Natural killer cell treated with Interleukin-12 subunit alpha and Interleukin-12 subunit beta and Interleukin-15 and Interleukin-18, amount 100 ng/mL, for 72 hours (primary cell): ENCODE results near the gene TAF8. TPM values are rescaled to one million over a fixed set of nuclear protein-coding genes. Genes with fewer than 3 reads are reported as not detected.
"Not testable (repeated sequence)": the region's sequence is repeated elsewhere in the genome, so short reads cannot be mapped to it uniquely, and the experiment has no call there.

Source experiments
- ATAC-seq, 2 donors: fragments of 150-1000 bp; cut with Tn5 transposase in 1 of 2; sonication (Bioruptor Pico), chemical (Tn5 transposase) in 1 of 2; 2 replicates each; pipeline ENCODE4 v1.10.0; 2021
- DNase-seq: peaks from one replicate; pipeline ENCODE4 v3.0.0; 2022; ENCODE audit warnings: low spot score
- H3K27ac Mint-ChIP-seq, 2 donors: 1 replicate in 1 of 2; 2 replicates in 1 of 2; pipeline ENCODE4 v1.8.0; 2022; ENCODE audit warnings: mixed read lengths in 2 of 2, mild to moderate bottlenecking in 1 of 2, moderate library complexity in 1 of 2
- H3K27me3 Mint-ChIP-seq, 2 donors: 1 replicate in 1 of 2; 2 replicates in 1 of 2; pipeline ENCODE4 v1.8.0; 2022; ENCODE audit warnings: mixed read lengths in 2 of 2
- H3K36me3 Mint-ChIP-seq: one replicate; pipeline ENCODE4 v1.8.0; 2022; ENCODE audit warnings: mixed read lengths
- H3K4me1 Mint-ChIP-seq, 2 donors: 1 replicate in 1 of 2; 2 replicates in 1 of 2; pipeline ENCODE4 v1.8.0; 2022; ENCODE audit warnings: low read depth in 2 of 2, mixed read lengths in 2 of 2, mild to moderate bottlenecking in 1 of 2
- H3K4me3 Mint-ChIP-seq: one replicate; pipeline ENCODE4 v1.8.0; 2022; ENCODE audit warnings: mixed read lengths
- H3K9me3 Mint-ChIP-seq: 2 replicates; pipeline ENCODE4 v1.8.0; 2022; ENCODE audit warnings: mixed read lengths
- total RNA-seq, 2 donors: library from RNA; stranded (reverse); gene quantifications; one replicate each; pipeline ENCODE4 v1.2.3, GENCODE V29; 2022

The TAF8 gene
- total RNA-seq, 2 donors from 2014 or later: 38.7 to 44.1 TPM

DNA sequence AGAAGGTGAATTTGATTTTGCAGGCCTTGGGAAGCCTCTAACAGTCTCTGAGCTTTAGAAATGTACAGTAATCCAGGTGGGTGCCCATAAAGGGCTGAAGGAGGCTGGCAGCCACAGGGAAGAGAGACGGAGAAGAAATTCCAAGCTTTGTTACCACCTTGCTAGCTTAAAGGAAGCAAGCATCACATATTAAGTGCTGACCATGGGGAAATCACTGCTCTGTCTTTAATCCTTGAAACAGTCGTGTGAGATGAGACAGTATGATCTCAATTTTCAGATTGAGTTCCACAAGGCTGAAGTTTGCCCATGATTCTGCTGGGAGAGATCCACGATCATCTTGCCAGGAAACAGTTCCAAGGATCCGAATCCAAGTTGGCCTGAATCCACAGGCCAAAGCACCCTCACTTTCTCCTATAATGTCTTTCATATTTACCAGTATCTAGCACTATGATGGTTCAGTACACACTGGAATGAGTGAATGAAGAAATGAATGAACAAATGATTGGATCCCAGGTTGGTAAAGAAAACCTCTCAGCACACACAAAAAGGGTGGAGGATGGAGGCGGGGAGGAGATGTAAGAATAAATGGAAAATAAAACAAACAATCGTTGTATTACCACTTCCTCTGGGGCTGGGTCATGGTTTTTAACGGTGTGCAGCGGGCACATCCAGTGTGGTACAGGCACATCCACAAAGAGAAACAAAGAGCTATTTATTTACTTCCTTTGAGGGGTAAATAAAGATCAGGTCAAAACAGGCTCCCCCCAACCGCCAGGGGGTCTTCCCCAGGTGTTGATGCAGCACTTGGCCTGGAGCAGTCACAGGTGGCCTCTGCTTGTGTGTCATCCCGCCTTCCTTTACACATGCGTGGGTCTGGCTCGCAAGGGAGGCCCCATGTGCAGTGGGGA lies 28.2 kb upstream of the TAF8 start:
- H3K9me3 Mint-ChIP-seq: peaks cover 3% of the 10 kb centered on the region
- H3K27me3 Mint-ChIP-seq: no peaks in the 10 kb centered on the region
- no peaks in the 10 kb centered on the region for H3K36me3 Mint-ChIP-seq
- peaks cover 63 to 68% of the 10 kb centered on the region in 2 donors for H3K4me1 Mint-ChIP-seq
- no peak for DNase-seq
- peak overlapping the region; percentile 97 to 98 for H3K27ac Mint-ChIP-seq
- ATAC-seq: peak; percentile 75 to 81
- H3K4me3 Mint-ChIP-seq: peak overlapping the region; percentile 77

DNA sequence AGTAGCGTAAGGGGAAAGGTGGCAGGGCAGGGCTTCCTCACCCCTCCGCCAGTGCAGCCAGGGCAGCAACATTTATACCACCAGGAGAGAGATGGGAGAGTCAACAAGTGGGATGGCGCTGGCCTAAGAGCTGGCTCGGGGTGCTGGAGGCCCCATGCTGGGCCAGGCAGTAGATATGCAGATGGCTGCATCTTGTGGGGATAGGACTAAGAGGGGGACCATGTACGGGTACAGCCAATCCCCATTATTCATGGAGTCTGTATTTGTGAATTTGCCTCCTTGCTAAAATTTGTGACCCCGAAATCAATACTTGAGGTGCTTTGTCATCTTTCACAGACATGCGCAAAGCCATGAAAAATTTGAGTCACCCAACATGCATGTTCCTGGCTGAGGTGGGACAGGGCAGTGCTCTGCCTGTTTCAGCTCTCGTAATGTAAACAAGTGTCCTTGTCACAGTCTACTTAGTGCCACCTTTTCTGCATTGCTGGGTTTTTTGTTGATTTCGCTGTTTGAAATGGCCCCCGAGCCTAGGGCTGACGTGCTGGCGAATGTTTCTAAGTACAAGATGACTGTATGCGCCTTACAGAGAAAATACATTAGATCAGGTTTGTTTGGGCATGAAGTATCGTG lies 27.5 kb upstream of the TAF8 start:
- Mint-ChIP-seq H3K27me3 (no peaks in the 10 kb centered on the region), H3K4me1 (peaks cover 65 to 69% of the 10 kb centered on the region in 2 donors), H3K36me3 (no peaks in the 10 kb centered on the region), H3K4me3 (peak overlapping the region; percentile 77), H3K27ac (peak overlapping the region; percentile 97 to 98), H3K9me3 (peaks cover 3% of the 10 kb centered on the region)
- DNase-seq: no peak
- peak in 1 of 2 donors; percentile 26 for ATAC-seq

GRCh38 chr6:42025066-42025844 lies 25.1 kb upstream of the TAF8 start:
- ATAC-seq (no peak), DNase-seq (no peak)
- Mint-ChIP-seq H3K27me3 (no peaks in the 10 kb centered on the region), H3K9me3 (peaks cover 3% of the 10 kb centered on the region), H3K27ac (peak overlapping the region; percentile 98 to 100), H3K4me1 (peaks cover 82 to 83% of the 10 kb centered on the region in 2 donors), H3K36me3 (no peaks in the 10 kb centered on the region), H3K4me3 (peak overlapping the region; percentile 47)

DNA sequence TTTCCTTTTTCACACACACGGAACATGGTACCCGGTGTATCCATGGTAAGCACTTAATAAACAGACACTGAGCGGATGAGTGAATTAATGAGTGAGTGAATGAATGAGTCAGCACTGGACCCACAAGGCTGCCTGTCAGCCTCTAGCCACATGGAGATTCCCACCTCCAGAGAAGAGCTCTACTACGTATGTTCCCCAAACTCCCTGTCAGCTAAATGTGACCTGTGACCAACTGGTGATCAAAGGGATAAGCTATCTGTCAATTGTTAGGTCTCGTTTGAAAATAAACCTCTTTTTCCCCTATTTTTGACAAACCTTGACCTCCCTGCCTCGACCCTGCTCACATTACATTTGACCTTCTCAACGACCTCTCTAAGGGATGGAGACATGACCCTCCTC lies 24.5 kb upstream of the TAF8 start:
- Mint-ChIP-seq H3K9me3 (peaks cover 3% of the 10 kb centered on the region), H3K36me3 (no peaks in the 10 kb centered on the region), H3K27me3 (no peaks in the 10 kb centered on the region), H3K27ac (peak overlapping the region; percentile 98 to 100), H3K4me3 (peak overlapping the region; percentile 47), H3K4me1 (peaks cover 82 to 83% of the 10 kb centered on the region in 2 donors)
- DNase-seq: no peak
- no peak for ATAC-seq

DNA sequence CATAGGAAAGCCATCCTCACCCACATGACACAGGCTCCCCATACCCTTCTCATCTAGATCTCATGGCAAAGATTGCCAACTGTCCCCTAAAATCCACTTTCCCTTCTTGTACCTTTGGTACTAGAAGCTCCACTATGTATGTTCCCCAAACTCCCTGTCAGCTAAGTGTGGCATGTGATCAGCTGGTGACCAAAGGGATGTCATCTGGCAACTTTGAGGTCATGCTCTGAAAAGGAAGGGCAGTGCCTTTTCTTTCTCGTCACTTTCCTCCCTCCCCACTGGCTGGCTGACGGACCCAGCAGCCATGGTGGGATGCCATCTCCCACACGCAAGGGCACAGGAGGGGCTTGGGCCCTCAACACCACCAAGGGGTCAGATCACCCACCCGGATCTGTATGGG lies 23.8 kb upstream of the TAF8 start:
- Mint-ChIP-seq H3K4me3 (peak overlapping the region; percentile 99), H3K27ac (peak overlapping the region; percentile 98 to 100), H3K36me3 (no peaks in the 10 kb centered on the region), H3K9me3 (peaks cover 3% of the 10 kb centered on the region), H3K27me3 (no peaks in the 10 kb centered on the region), H3K4me1 (peaks cover 82 to 83% of the 10 kb centered on the region in 2 donors)
- DNase-seq (no peak), ATAC-seq (no peak)

GRCh38 chr6:42028234-42029061 lies 21.9 kb upstream of the TAF8 start:
- DNase-seq (peak; percentile 73), ATAC-seq (peak; percentile 74 to 79)
- peak overlapping the region; percentile 98 to 100 for H3K27ac Mint-ChIP-seq
- H3K4me3 Mint-ChIP-seq: peak overlapping the region; percentile 99
- peaks cover 73 to 76% of the 10 kb centered on the region in 2 donors for H3K4me1 Mint-ChIP-seq
- peaks cover 3% of the 10 kb centered on the region for H3K9me3 Mint-ChIP-seq
- H3K36me3 Mint-ChIP-seq: no peaks in the 10 kb centered on the region
- no peaks in the 10 kb centered on the region for H3K27me3 Mint-ChIP-seq

DNA sequence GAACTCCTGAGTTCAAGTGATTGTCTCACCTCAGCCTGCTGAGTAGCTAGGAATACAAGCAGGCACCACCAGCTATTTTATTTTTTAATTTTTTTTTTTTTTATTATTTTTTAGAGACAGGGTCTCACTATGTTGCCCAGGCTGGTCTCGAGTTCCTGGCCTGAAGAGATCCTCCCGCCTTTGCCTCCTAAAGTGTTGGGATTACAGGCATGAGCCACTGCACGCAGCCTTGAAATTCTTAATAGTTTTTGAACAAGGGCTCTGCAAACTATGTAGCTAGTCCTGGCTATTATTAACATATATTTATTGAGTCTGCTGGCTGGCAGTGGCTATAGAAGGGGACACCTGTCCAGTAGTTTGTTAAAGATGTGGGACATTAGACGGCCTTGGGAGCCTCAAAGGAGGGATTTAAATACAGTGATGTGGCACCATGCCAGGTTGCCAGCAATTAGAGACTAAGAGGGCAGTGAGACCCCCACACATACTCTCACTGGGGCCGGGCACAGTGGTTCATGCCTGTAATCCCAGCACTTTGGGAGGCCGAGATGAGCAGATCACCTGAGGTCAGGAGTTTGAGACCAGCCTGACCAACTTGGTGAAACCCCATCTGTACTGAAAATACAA lies 21.1 kb upstream of the TAF8 start:
- Mint-ChIP-seq H3K9me3 (peaks cover 3% of the 10 kb centered on the region), H3K4me1 (peaks cover 70 to 73% of the 10 kb centered on the region in 2 donors), H3K27ac (peak overlapping the region; percentile 98 to 100), H3K27me3 (no peaks in the 10 kb centered on the region), H3K36me3 (no peaks in the 10 kb centered on the region), H3K4me3 (no peak overlapping the region)
- ATAC-seq (no peak), DNase-seq (no peak)

DNA sequence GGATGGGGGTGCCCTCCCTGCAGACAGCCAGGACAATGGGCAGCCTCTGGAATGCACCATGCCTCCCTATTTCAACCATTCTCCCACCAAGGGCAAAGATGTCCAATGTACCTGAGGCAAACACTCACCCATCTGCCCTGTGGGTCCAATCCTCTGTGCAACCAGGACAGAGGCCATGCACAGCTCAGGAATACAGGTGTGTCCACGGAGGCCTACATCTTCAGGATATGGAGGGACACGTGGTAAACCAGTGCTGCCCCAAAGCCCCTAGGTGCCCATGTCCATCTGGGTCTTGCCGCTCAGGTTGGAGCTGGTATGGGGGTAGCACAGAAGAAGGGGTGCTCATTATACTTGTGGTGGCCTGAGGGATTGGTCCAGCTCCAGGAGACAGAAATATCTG lies 20.4 kb upstream of the TAF8 start:
- Mint-ChIP-seq H3K4me3 (peak overlapping the region; percentile 68), H3K4me1 (peaks cover 73 to 76% of the 10 kb centered on the region in 2 donors), H3K27ac (peak overlapping the region; percentile 98 to 100), H3K9me3 (peaks cover 3% of the 10 kb centered on the region), H3K36me3 (no peaks in the 10 kb centered on the region), H3K27me3 (no peaks in the 10 kb centered on the region)
- DNase-seq: no peak
- ATAC-seq: no peak

DNA sequence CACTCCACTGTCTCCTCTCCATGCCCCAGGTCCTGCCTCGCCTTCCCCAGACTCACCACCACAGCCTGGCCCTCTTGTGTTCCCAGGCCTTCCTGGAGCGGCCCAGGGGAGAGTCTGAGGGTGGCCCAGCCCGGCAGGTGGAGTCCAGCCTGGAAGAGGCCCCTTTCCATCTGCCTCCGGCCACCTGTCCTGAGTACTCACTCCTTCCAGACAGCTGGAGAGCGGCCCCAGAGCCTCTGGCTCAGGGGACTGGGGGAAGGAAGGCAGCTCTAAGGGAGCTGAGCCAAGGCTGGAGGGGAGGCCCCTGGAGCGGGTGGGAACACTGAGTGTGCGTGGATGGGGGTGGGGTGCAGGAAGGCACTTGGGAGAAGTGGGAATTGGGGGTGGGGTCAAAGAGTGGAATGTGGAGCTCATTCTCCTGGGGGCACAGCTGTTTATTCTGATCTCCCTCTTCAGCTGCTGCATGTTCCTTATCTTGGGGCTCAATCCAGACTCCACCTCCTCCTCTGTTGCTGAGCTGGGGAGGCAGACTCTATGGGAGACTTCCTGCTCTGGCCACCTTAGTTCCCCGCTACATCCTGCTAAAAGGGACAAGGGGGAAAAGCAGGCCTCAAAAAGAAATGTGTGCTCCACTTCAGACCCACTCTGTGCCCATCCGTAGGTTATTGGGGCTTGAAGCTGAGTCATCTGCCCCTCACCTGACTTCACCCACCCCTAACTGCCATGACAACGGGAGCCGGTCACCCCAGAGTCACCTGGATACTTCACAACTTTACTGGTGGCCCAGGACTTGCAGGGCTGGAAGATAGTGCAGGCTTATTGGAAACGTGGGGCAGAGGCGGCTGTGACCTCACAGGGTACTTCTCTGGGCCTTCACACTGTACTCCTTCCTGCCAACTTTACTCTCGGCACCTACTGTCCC lies 19.5 kb upstream of the TAF8 start:
- Mint-ChIP-seq H3K36me3 (no peaks in the 10 kb centered on the region), H3K4me3 (peak overlapping the region; percentile 68), H3K9me3 (peaks cover 3% of the 10 kb centered on the region), H3K27me3 (no peaks in the 10 kb centered on the region), H3K4me1 (peaks cover 70 to 72% of the 10 kb centered on the region in 2 donors), H3K27ac (peak overlapping the region; percentile 98 to 100)
- DNase-seq (no peak), ATAC-seq (peak; percentile 66 to 67)

DNA sequence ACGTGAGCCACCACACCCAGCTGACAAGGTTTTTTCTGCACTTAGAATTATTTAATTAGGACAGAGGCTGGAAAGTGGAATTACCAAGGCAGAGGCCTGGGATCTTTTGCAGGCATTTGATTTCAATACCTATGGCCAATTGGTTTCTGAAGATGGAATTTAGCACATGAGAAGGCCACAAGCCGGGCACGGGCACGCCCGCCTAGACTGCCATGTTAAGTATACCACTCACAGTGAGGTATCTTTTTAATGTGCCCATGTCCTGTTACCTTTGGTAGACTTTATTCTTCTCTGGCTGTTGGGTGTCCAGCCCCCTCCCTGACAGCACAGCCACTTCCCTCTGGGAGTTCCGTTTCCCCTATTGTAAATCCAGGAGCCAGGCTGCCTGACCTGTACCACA lies 18.0 kb upstream of the TAF8 start:
- DNase-seq (no peak), ATAC-seq (no peak)
- Mint-ChIP-seq H3K4me3 (peak overlapping the region; percentile 40), H3K27ac (peak overlapping the region; percentile 98 to 100), H3K4me1 (peaks cover 56 to 57% of the 10 kb centered on the region in 2 donors), H3K36me3 (no peaks in the 10 kb centered on the region), H3K27me3 (no peaks in the 10 kb centered on the region), H3K9me3 (no peaks in the 10 kb centered on the region)

GRCh38 chr6:42037669-42038068 lies 12.7 kb upstream of the TAF8 start:
- not testable (repeated sequence) for DNase-seq, H3K36me3 Mint-ChIP-seq, H3K9me3 Mint-ChIP-seq, H3K27ac Mint-ChIP-seq, H3K4me3 Mint-ChIP-seq, ATAC-seq, H3K27me3 Mint-ChIP-seq
- H3K4me1 Mint-ChIP-seq: peaks cover 41 to 54% of the 10 kb centered on the region in 2 donors

GRCh38 chr6:42038163-42038562 lies 12.2 kb upstream of the TAF8 start:
- H3K9me3 Mint-ChIP-seq: no peaks in the 10 kb centered on the region
- no peak for DNase-seq
- H3K4me1 Mint-ChIP-seq: peaks cover 42 to 54% of the 10 kb centered on the region in 2 donors
- H3K36me3 Mint-ChIP-seq: no peaks in the 10 kb centered on the region
- no peak for ATAC-seq
- H3K4me3 Mint-ChIP-seq: no peak overlapping the region
- H3K27me3 Mint-ChIP-seq: no peaks in the 10 kb centered on the region
- H3K27ac Mint-ChIP-seq: peak overlapping the region in 1 of 2 donors; percentile 91
